T-helper 1 cell treated with Interleukin-12 subunit alpha and Interleukin-12 subunit beta and Interleukin-4 antibody, amounts not matched to agents 30 μg/mL and 1 μg/mL, for 36 hours (primary cell): Measurements from ENCODE around the gene AGBL4.

Source experiments
- H3K27ac Mint-ChIP-seq: one replicate; pipeline ENCODE4 v1.8.0; 2021; ENCODE audit warnings: mild to moderate bottlenecking, mixed read lengths
- H3K27me3 Mint-ChIP-seq: one replicate; pipeline ENCODE4 v1.8.0; 2021; ENCODE audit warnings: low read depth, mixed read lengths
- H3K36me3 Mint-ChIP-seq: one replicate; pipeline ENCODE4 v1.8.0; 2021; ENCODE audit warnings: low read depth, mixed read lengths
- H3K4me1 Mint-ChIP-seq: one replicate; pipeline ENCODE4 v1.8.0; 2021; ENCODE audit warnings: low read depth, mixed read lengths
- H3K4me3 Mint-ChIP-seq: one replicate; pipeline ENCODE4 v1.8.0; 2021; ENCODE audit warnings: mild to moderate bottlenecking, moderate library complexity, mixed read lengths
- H3K9me3 Mint-ChIP-seq: one replicate; pipeline ENCODE4 v1.8.0; 2021; ENCODE audit warnings: mixed read lengths

AGBL4 gene

DNA sequence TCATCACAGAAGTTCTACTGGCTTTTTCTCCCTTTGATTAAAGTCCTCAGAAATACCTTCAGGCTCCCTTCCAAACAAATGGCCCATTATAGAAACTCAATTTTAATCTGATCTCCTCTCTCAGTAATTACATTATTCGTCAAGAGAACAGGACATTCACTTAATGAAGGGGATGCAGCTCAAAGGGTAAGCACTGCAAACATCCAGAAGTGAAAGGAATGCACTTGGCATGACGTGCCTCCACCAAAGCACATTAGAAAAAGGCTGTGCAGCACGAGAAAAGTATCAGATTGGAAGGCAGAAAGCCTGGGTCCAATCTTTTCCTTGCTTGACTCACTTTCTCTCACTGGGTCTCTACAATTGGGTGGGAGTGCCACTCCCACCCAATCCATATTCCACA lies 1024.4 kb downstream of the AGBL4 start:
- Mint-ChIP-seq H3K36me3 (no peaks in the 10 kb centered on the region), H3K9me3 (no peaks in the 10 kb centered on the region), H3K4me1 (no peaks in the 10 kb centered on the region), H3K27ac (no peak overlapping the region), H3K27me3 (no peaks in the 10 kb centered on the region), H3K4me3 (no peak overlapping the region)

DNA sequence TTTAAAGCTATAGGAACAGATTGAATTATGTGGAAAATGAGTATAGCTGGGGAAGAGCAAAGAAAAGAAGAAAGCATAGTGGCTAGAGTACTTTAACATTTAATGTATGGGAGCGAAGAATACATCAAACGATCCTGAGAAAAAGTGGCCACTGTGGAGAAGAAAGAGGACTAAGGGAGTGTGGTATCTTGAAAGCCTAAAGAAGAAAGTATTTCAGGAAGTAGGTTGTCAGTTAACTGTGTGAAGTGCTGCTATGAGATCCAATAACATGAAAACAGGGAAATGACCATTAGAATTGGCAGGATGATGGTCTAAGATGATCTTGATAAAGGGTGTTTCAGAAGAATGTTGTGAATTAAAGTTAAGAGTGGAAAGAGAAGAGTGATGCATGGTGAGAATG lies 1027.4 kb downstream of the AGBL4 start:
- Mint-ChIP-seq H3K27ac (no peak overlapping the region), H3K4me1 (no peaks in the 10 kb centered on the region), H3K27me3 (no peaks in the 10 kb centered on the region), H3K36me3 (no peaks in the 10 kb centered on the region), H3K9me3 (no peaks in the 10 kb centered on the region), H3K4me3 (no peak overlapping the region)

- Mint-ChIP-seq H3K4me3 (no peak overlapping the region), H3K9me3 (no peaks in the 10 kb centered on the region), H3K27me3 (no peaks in the 10 kb centered on the region), H3K27ac (no peak overlapping the region), H3K36me3 (no peaks in the 10 kb centered on the region), H3K4me1 (no peaks in the 10 kb centered on the region)
These were observed 1035.0 kb downstream of the AGBL4 start for GRCh38 chr1:48988633-48989197.

DNA sequence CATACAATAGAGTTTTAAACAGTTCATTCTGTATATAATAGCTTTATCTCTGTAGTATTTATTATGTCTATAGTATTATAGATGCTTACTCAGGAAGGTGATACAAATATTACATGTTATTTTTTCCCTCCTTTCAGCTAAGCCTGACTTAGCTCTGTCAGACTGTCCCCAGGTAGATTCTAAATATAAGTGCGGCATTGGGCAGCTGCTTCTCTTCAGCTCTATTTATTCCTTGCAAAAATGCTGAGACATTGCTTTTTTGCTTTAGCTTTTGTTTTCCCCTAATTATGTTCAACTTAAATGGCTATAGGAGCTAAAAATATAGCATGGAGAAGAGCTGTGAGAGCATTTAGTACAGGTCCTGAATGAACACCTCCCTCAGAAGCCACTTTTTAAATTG lies 1043.8 kb downstream of the AGBL4 start:
- Mint-ChIP-seq H3K9me3 (no peaks in the 10 kb centered on the region), H3K4me1 (no peaks in the 10 kb centered on the region), H3K27me3 (no peaks in the 10 kb centered on the region)

DNA sequence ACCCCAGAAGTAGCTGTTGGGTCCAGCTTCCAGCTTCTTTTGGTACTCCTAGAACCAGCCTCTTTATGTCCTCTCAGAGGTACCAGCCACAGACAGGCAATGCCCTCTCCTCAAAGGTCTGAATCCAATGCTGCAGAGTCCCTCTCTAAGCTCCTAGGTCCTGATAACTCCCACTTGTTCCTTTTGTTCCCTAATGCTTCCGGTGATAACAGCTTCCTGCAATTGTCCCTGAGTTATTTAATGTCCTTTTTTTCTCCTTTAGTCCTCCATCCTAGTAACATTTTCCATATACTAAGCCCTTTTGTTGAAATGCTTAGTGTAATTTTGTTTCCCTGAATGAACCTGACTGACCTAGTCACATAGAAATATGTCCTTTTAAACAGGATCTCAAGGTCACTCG lies 1045.3 kb downstream of the AGBL4 start:
- H3K4me1 Mint-ChIP-seq: no peaks in the 10 kb centered on the region
- H3K9me3 Mint-ChIP-seq: no peaks in the 10 kb centered on the region
- no peaks in the 10 kb centered on the region for H3K27me3 Mint-ChIP-seq
- H3K36me3 Mint-ChIP-seq: no peaks in the 10 kb centered on the region
- H3K27ac Mint-ChIP-seq: no peak overlapping the region
- H3K4me3 Mint-ChIP-seq: no peak overlapping the region

More for the DNA sequence above, 1043.8 kb downstream of the AGBL4 start:
- Mint-ChIP-seq H3K27ac (no peak overlapping the region), H3K4me3 (no peak overlapping the region), H3K36me3 (no peaks in the 10 kb centered on the region)

GRCh38 chr1:48977273-48977672 lies 1046.5 kb downstream of the AGBL4 start:
- Mint-ChIP-seq H3K27ac (no peak overlapping the region), H3K9me3 (no peaks in the 10 kb centered on the region), H3K4me1 (no peaks in the 10 kb centered on the region), H3K36me3 (no peaks in the 10 kb centered on the region), H3K4me3 (no peak overlapping the region), H3K27me3 (no peaks in the 10 kb centered on the region)

- Mint-ChIP-seq H3K36me3 (no peaks in the 10 kb centered on the region), H3K27me3 (no peaks in the 10 kb centered on the region), H3K9me3 (no peaks in the 10 kb centered on the region), H3K4me3 (no peak overlapping the region), H3K27ac (no peak overlapping the region), H3K4me1 (no peaks in the 10 kb centered on the region)
These were observed 1053.8 kb downstream of the AGBL4 start for GRCh38 chr1:48969971-48970370.

DNA sequence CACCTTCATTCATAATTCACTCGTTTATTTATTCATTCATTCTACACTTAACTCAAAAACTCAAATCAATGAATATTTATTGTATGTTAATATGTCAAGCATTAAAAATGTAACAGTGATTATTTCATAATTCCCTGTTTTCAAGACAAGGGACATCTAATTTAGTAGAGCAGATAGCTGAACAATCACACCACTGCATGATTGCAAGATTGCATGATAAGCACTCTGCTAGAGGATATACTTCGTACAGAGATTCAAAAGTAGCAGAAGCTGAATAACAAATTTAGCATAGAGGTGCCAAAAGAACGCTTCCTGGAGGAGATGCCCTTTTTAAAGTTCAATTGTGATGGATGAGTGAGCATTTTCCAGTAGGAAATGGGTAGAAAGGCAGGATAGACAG lies 1056.4 kb downstream of the AGBL4 start:
- H3K4me3 Mint-ChIP-seq: no peak overlapping the region
- H3K9me3 Mint-ChIP-seq: no peaks in the 10 kb centered on the region
- no peaks in the 10 kb centered on the region for H3K36me3 Mint-ChIP-seq
- no peak overlapping the region for H3K27ac Mint-ChIP-seq
- no peaks in the 10 kb centered on the region for H3K4me1 Mint-ChIP-seq
- no peaks in the 10 kb centered on the region for H3K27me3 Mint-ChIP-seq

- no peaks in the 10 kb centered on the region for H3K36me3 Mint-ChIP-seq
- no peak overlapping the region for H3K27ac Mint-ChIP-seq
- H3K9me3 Mint-ChIP-seq: no peaks in the 10 kb centered on the region
- no peak overlapping the region for H3K4me3 Mint-ChIP-seq
- no peaks in the 10 kb centered on the region for H3K4me1 Mint-ChIP-seq
- no peaks in the 10 kb centered on the region for H3K27me3 Mint-ChIP-seq
These were observed 1057.2 kb downstream of the AGBL4 start for GRCh38 chr1:48966583-48966982.

GRCh38 chr1:48960320-48960719 lies 1063.4 kb downstream of the AGBL4 start:
- peaks cover 3% of the 10 kb centered on the region for H3K27me3 Mint-ChIP-seq
- no peaks in the 10 kb centered on the region for H3K36me3 Mint-ChIP-seq
- no peak overlapping the region for H3K4me3 Mint-ChIP-seq
- H3K9me3 Mint-ChIP-seq: no peaks in the 10 kb centered on the region
- H3K4me1 Mint-ChIP-seq: no peaks in the 10 kb centered on the region
- no peak overlapping the region for H3K27ac Mint-ChIP-seq

GRCh38 chr1:48955774-48956173 lies 1068.0 kb downstream of the AGBL4 start:
- Mint-ChIP-seq H3K36me3 (no peaks in the 10 kb centered on the region), H3K4me1 (no peaks in the 10 kb centered on the region), H3K27ac (no peak overlapping the region), H3K4me3 (no peak overlapping the region), H3K27me3 (peaks cover 3% of the 10 kb centered on the region), H3K9me3 (no peaks in the 10 kb centered on the region)

- H3K4me1 Mint-ChIP-seq: no peaks in the 10 kb centered on the region
These were observed 1070.1 kb downstream of the AGBL4 start for GRCh38 chr1:48953617-48954016.

DNA sequence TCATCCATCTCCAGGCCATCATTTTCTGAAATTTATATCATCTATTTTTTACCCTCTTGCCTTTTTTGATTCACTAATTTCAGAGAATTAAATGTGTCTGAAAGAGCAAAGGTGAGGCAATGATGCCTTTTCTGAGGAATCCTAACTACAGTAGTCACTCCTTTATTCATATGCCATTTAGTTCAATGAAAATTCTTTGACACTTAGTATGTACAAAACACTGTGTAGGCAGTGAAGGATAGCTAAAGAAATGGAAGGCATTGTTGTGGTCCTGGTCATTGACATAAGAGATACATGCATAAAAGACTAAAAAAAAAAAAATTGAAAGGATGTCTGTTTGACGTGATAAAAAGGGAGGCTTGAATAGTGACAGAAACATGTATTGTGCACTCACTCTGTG lies 1075.2 kb downstream of the AGBL4 start:
- H3K27me3 Mint-ChIP-seq: no peaks in the 10 kb centered on the region
- H3K27ac Mint-ChIP-seq: no peak overlapping the region
- H3K4me1 Mint-ChIP-seq: no peaks in the 10 kb centered on the region
- H3K9me3 Mint-ChIP-seq: no peaks in the 10 kb centered on the region
- H3K36me3 Mint-ChIP-seq: no peaks in the 10 kb centered on the region
- H3K4me3 Mint-ChIP-seq: no peak overlapping the region

More at GRCh38 chr1:48953617-48954016, 1070.1 kb downstream of the AGBL4 start:
- no peaks in the 10 kb centered on the region for H3K36me3 Mint-ChIP-seq
- no peak overlapping the region for H3K4me3 Mint-ChIP-seq
- peaks cover 3% of the 10 kb centered on the region for H3K27me3 Mint-ChIP-seq
- no peaks in the 10 kb centered on the region for H3K9me3 Mint-ChIP-seq
- no peak overlapping the region for H3K27ac Mint-ChIP-seq

DNA sequence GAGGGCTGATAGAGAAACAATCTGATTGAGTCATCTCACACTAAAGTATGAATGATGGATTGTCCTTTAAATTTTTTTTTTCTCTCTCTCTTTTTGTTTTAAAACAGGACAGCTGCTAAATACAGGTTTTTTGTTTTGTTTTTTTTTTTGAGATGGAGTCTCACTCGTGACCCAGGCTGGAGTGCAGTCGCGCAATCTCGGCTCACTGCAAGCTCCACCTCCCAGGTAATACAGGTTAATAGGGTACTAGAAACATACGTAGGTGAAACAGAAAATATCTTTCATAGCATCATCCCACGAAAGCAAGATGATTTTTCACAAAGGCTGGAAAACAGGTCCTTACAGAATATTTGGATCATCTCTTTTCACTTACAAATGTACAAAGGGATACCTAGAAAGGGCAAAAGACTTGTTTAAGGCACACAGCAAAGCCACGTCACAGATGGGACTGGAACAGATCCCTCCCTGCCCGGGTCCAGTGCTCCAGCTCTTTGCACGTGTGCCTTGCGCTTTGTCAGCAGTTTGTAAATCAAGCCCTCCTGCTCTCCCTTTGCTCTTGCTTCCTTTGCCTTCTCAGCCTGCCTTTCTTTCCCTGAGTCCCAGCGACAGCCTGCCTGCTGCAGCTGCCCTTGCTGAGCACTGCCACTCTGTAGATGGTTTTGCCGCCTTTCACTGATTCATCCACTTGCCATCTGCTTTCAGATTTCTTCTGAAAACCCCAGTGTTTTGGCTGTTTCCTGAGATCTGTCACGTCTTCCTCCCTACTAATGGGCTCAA lies 1075.8 kb downstream of the AGBL4 start:
- Mint-ChIP-seq H3K4me1 (no peaks in the 10 kb centered on the region), H3K36me3 (no peaks in the 10 kb centered on the region), H3K9me3 (no peaks in the 10 kb centered on the region), H3K27ac (no peak overlapping the region), H3K27me3 (no peaks in the 10 kb centered on the region), H3K4me3 (no peak overlapping the region)

DNA sequence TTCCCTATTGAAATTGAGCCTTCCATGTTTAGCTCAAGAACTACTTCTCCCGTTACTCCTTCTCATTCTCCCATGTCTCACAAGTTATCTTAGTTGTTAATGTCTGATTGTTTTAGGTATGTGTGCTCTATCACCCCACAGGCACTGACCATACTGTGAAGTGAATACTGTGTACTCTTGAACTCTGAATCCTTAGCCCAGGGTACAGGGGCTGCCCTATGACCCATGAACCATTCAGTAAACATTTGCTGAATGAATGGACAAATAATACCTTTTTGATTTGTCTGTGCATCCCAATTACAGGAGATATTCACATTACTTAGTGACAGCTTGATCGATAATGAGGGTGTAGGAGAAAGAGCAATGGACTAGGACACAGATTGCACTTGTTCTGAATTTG lies 1077.7 kb downstream of the AGBL4 start:
- H3K36me3 Mint-ChIP-seq: no peaks in the 10 kb centered on the region
- no peak overlapping the region for H3K4me3 Mint-ChIP-seq

More for the DNA sequence above, 1077.7 kb downstream of the AGBL4 start:
- Mint-ChIP-seq H3K27ac (no peak overlapping the region), H3K4me1 (no peaks in the 10 kb centered on the region), H3K9me3 (no peaks in the 10 kb centered on the region), H3K27me3 (no peaks in the 10 kb centered on the region)
